ENCODE results near the gene PHF21B.

Gene PHF21B

DNA sequence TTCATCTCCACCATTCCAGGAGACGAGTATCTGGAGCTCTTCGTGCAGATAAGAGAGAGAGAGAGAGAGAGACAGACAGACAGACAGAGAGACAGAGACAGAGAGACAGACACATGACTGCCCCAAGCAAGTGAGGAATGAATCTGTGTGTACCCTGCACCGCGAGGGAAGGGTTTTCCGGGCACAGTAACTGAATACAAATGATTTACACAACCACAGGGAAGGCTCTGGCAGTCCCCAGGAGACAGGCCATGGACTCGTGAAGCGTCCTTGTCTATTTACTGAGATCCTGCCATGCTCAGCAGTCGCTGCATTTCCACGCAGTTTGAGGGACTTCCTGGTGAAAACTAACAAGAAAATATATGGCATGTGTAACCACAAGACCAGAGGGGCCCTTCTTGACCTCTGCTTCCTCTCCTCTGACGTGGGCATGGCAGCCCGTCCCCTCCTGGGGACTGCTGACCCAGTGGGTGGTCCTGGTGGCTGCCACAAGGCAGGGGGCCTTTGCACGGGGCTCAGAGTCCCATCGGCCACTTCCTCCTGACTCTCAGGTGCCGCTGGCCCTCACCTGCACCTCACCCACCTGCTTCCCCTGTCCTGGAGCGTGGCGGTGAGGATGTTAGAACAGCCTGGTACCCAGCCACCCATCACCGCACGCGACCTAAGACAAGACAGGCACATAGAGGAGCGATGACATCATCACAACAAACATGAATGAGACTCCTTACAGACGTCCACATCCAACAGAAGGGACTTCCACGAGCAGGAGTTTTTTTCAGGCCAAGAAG lies 75.9 kb downstream of the PHF21B start:
- Histone ChIP-seq H3K27ac (ENCODE audit: low read depth, low read length) (no peak overlapping the region), H3K27me3 (ENCODE audit: control insufficient read depth, insufficient read depth, low read length) (no peaks in the 10 kb centered on the region), H3K9me3 (ENCODE audit: control insufficient read depth, insufficient read depth, low read length) (no peaks in the 10 kb centered on the region), H3K9ac (ENCODE audit: low read depth, low read length) (no peak overlapping the region), H3K4me1 (ENCODE audit: control insufficient read depth, insufficient read depth, low read length) (no peaks in the 10 kb centered on the region), H3K36me3 (ENCODE audit: control insufficient read depth, insufficient read depth, low read length) (no peaks in the 10 kb centered on the region; the same call in 1 of the 2 replicates), H3K4me3 (ENCODE audit: low read depth, low read length) (no peak overlapping the region)

DNA sequence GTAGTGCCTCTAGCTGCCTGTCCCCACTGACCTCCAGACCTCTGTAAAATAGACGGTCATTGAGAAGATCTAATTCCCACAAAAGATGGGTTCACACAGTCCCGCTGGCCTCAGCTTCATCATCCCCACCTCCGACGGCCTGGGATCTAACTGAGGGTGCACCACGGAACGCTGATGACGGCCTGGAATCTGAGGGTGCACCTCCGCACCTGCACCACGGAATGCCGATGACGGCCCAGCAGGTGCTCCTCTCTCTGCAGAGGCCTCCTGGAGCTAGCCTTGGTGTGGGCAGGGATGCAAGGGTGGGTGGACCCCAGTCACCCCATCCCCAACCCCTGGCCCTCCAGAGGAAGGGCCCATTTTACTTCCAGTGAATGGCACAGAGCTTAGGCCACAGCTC lies 77.3 kb downstream of the PHF21B start:
- H3K9me3 ChIP-seq (ENCODE audit: control insufficient read depth, insufficient read depth, low read length), result no peaks in the 10 kb centered on the region
- H3K36me3 ChIP-seq (ENCODE audit: control insufficient read depth, insufficient read depth, low read length), result no peaks in the 10 kb centered on the region; the same call in 1 of the 2 replicates
- no peak overlapping the region for H3K27ac ChIP-seq (ENCODE audit: low read depth, low read length)
- H3K4me1 ChIP-seq (ENCODE audit: control insufficient read depth, insufficient read depth, low read length), result no peaks in the 10 kb centered on the region
- H3K4me3 ChIP-seq (ENCODE audit: low read depth, low read length), result no peak overlapping the region
- H3K9ac ChIP-seq (ENCODE audit: low read depth, low read length), result no peak overlapping the region
- H3K27me3 ChIP-seq (ENCODE audit: control insufficient read depth, insufficient read depth, low read length), result no peaks in the 10 kb centered on the region

DNA sequence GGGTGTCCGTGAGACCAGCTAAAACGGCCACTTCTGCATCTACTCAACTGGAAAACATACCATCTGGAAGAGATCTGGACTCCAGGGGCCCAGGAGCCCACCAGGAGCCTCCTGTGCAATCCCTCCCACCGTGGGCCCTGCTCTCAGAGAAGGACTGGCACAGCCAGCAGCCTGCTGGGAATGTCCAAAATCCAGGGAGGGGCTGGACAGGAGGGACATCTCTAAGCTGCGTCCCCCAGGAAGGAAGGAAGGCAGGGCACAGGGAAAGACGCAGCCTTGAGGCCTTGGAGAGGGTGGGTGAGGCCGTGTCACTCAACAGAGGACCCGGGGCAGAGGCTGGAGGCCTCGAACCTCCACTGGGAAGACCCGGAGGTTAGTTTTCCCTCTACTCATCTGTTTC lies 78.0 kb downstream of the PHF21B start:
- Histone ChIP-seq H3K4me3 (ENCODE audit: low read depth, low read length) (no peak overlapping the region), H3K27ac (ENCODE audit: low read depth, low read length) (no peak overlapping the region), H3K36me3 (ENCODE audit: control insufficient read depth, insufficient read depth, low read length) (no peaks in the 10 kb centered on the region; the same call in 1 of the 2 replicates), H3K27me3 (ENCODE audit: control insufficient read depth, insufficient read depth, low read length) (no peaks in the 10 kb centered on the region), H3K9ac (ENCODE audit: low read depth, low read length) (no peak overlapping the region), H3K9me3 (ENCODE audit: control insufficient read depth, insufficient read depth, low read length) (no peaks in the 10 kb centered on the region), H3K4me1 (ENCODE audit: control insufficient read depth, insufficient read depth, low read length) (no peaks in the 10 kb centered on the region)

DNA sequence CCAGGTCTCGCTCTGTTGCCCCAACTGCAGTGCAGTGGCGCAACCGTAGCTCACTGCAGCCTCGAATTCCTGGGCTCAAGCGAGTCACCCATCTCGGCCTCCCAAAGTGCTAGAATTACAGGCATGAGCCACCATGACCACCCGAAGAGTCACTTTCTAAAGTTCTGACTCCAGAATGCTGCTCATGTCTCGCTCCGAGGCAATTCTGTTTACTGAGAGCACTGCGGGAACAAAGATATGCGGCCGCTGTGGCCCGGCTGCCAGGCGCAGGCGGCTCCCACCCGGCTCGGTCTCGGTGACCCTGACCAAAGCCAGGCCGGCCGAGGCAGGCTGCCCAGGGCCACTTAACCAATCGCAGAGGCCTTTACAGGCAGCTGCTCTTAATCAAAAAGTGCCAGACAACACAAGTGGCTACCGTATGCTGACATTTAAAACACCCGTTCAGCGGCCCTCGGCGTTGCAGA lies 78.7 kb downstream of the PHF21B start:
- no peak overlapping the region for H3K9ac ChIP-seq (ENCODE audit: low read depth, low read length)
- H3K4me3 ChIP-seq (ENCODE audit: low read depth, low read length), result no peak overlapping the region
- no peak overlapping the region for H3K27ac ChIP-seq (ENCODE audit: low read depth, low read length)
- no peaks in the 10 kb centered on the region for H3K4me1 ChIP-seq (ENCODE audit: control insufficient read depth, insufficient read depth, low read length)
- H3K9me3 ChIP-seq (ENCODE audit: control insufficient read depth, insufficient read depth, low read length), result no peaks in the 10 kb centered on the region
- H3K36me3 ChIP-seq (ENCODE audit: control insufficient read depth, insufficient read depth, low read length), result peaks cover 2% of the 10 kb centered on the region; the same call in 1 of the 2 replicates
- H3K27me3 ChIP-seq (ENCODE audit: control insufficient read depth, insufficient read depth, low read length), result no peaks in the 10 kb centered on the region

DNA sequence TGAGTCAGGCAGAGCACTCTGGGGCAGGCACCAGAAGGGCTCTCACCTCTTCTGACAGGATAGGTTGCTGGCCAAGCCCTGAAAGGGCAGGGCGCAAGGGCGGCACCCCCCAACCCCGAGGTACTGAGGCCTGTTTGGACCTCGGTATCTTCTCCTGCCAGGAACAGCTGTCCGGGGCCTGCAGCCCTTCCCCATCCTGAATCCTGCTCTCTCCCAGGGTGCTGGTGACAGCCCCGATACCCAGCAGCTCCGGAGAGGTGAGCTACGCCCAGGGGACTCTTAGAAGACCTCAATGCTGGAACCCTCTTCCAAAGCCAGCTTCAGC lies 79.1 kb downstream of the PHF21B start:
- H3K9ac ChIP-seq (ENCODE audit: low read depth, low read length), result no peak overlapping the region
- no peaks in the 10 kb centered on the region for H3K9me3 ChIP-seq (ENCODE audit: control insufficient read depth, insufficient read depth, low read length)
- no peak overlapping the region for H3K27ac ChIP-seq (ENCODE audit: low read depth, low read length)
- H3K36me3 ChIP-seq (ENCODE audit: control insufficient read depth, insufficient read depth, low read length), result peaks cover 2% of the 10 kb centered on the region; the same call in 1 of the 2 replicates
- H3K4me1 ChIP-seq (ENCODE audit: control insufficient read depth, insufficient read depth, low read length), result no peaks in the 10 kb centered on the region
- no peak overlapping the region for H3K4me3 ChIP-seq (ENCODE audit: low read depth, low read length)
- no peaks in the 10 kb centered on the region for H3K27me3 ChIP-seq (ENCODE audit: control insufficient read depth, insufficient read depth, low read length)

DNA sequence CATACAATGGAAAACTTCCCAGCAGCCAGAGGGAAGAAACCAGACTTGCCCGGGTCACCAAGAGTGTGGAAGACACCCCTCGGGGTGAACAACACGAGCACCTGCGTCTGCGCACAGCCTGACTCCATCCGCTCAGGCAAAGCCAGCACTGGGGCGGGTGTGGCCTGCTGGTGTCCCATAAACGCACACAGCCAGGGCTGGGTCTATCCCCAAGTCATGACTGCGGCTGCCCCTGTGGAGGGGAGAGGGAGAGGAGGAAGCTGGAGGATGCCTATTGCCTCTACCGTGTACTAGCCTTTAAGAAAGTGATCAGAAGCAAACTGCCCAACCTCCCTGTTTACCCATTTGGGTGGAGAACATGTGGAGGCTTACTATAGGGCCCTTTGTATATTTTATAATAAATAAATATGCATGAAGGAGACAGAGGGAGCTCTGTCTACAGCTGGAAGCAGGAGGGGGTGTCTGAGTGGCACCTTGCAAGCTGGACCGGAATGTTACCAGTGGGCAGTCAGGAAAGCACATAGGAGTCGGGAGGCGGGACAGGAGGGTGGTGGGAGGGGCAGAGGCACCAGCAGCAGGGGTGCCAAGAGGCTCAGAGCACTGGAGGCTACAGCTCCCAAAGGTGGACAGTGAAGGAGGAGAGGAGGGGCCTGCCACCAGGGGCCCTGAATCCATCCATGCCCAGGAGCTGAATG lies 79.6 kb downstream of the PHF21B start:
- H3K9ac ChIP-seq (ENCODE audit: low read depth, low read length), result no peak overlapping the region
- no peak overlapping the region for H3K27ac ChIP-seq (ENCODE audit: low read depth, low read length)
- H3K4me3 ChIP-seq (ENCODE audit: low read depth, low read length), result no peak overlapping the region
- peaks cover 2% of the 10 kb centered on the region; the same call in 1 of the 2 replicates for H3K36me3 ChIP-seq (ENCODE audit: control insufficient read depth, insufficient read depth, low read length)
- no peaks in the 10 kb centered on the region for H3K4me1 ChIP-seq (ENCODE audit: control insufficient read depth, insufficient read depth, low read length)
- no peaks in the 10 kb centered on the region for H3K27me3 ChIP-seq (ENCODE audit: control insufficient read depth, insufficient read depth, low read length)
- no peaks in the 10 kb centered on the region for H3K9me3 ChIP-seq (ENCODE audit: control insufficient read depth, insufficient read depth, low read length)

DNA sequence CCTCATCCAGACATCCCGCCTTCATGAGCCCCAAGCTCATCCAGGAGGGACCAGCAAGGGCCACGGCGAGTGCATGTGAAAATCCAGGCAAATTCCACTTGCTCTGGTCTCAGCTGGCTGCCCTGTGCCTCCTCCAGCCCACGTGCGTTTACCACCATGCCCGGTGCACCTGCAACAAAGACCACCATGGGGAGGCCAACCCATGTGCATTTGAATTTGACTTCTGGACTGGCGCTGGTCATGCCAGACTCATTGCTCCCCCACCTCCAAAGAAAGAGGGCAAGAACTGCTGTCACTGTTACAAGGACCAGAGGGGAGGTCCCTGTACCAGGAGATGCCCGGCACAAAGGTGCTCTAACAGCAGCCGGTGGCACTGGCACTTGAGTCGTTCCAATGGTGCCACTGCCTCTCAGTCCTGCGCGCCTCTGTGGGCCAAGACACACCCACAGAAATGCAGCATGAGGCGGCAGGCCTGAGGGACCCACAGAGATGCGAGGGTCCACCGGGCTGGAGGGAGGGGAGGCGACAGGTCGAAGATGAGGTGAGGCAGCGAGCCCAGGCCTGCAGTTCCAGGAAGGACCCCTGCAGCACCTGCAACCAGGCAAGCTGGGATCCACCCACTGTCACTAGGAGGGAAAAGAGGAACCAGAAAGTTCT lies 80.3 kb downstream of the PHF21B start:
- Histone ChIP-seq H3K9me3 (ENCODE audit: control insufficient read depth, insufficient read depth, low read length) (no peaks in the 10 kb centered on the region), H3K36me3 (ENCODE audit: control insufficient read depth, insufficient read depth, low read length) (peaks cover 2% of the 10 kb centered on the region; the same call in 1 of the 2 replicates), H3K27ac (ENCODE audit: low read depth, low read length) (no peak overlapping the region)

DNA sequence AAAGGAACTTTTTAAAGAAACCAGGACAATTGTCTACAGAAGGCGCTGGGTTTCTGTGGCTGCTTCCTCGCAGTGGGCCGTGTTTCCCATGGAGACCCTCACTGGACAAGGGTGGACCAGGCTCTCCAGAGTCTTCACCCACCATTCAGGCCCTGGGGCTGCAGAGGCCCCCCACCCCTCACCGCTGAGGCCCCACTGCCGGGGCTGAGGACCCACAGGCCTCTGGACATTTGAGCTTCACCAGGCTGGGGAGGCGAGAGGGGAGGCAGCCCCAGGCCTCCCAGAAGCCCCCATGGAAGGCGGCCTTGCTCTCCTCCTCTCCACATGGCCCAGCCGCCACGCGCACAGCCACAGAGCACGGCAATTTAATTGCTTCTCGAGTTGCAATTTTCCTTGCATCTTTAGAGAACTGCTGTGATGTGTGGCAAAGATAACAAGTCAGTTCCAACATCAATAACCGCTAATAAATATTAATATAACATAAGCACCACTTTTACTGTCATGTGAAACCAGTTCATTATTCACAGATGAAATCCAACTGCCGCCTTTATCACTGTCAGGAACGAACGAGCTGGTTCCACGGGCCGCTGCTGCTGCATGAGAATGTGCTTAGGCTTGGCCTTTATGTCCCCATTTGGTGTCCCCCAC lies 81.0 kb downstream of the PHF21B start:
- no peak overlapping the region for H3K4me3 ChIP-seq (ENCODE audit: low read depth, low read length)
- H3K9me3 ChIP-seq (ENCODE audit: control insufficient read depth, insufficient read depth, low read length), result no peaks in the 10 kb centered on the region
- H3K27me3 ChIP-seq (ENCODE audit: control insufficient read depth, insufficient read depth, low read length), result no peaks in the 10 kb centered on the region
- peaks cover 2% of the 10 kb centered on the region; the same call in 1 of the 2 replicates for H3K36me3 ChIP-seq (ENCODE audit: control insufficient read depth, insufficient read depth, low read length)
- no peak overlapping the region for H3K27ac ChIP-seq (ENCODE audit: low read depth, low read length)
- H3K4me1 ChIP-seq (ENCODE audit: control insufficient read depth, insufficient read depth, low read length), result no peaks in the 10 kb centered on the region
- no peak overlapping the region for H3K9ac ChIP-seq (ENCODE audit: low read depth, low read length)

More for the DNA sequence above, 80.3 kb downstream of the PHF21B start:
- Histone ChIP-seq H3K9ac (ENCODE audit: low read depth, low read length) (no peak overlapping the region), H3K4me1 (ENCODE audit: control insufficient read depth, insufficient read depth, low read length) (no peaks in the 10 kb centered on the region), H3K4me3 (ENCODE audit: low read depth, low read length) (no peak overlapping the region), H3K27me3 (ENCODE audit: control insufficient read depth, insufficient read depth, low read length) (no peaks in the 10 kb centered on the region)

DNA sequence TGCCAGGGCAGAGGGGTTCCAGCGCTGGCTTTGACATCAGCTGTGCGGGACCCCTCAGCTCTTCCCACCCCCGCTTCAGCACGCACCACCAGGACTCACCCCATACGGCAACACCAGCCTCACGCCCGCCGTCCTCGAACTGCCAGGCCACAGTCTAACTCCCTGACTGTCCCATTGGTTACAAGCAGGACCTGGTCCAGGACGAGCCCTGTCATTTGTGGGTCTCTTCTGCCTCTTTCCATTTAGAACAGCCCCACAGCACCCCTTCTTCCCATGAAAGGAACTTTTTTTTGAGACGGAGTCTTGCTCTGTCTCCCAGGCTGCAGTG lies 81.7 kb downstream of the PHF21B start:
- no peaks in the 10 kb centered on the region for H3K4me1 ChIP-seq (ENCODE audit: control insufficient read depth, insufficient read depth, low read length)
- H3K36me3 ChIP-seq (ENCODE audit: control insufficient read depth, insufficient read depth, low read length), result peaks cover 2% of the 10 kb centered on the region; the same call in 1 of the 2 replicates
- no peaks in the 10 kb centered on the region for H3K27me3 ChIP-seq (ENCODE audit: control insufficient read depth, insufficient read depth, low read length)
- no peaks in the 10 kb centered on the region for H3K9me3 ChIP-seq (ENCODE audit: control insufficient read depth, insufficient read depth, low read length)
- no peak overlapping the region for H3K27ac ChIP-seq (ENCODE audit: low read depth, low read length)
- no peak overlapping the region for H3K4me3 ChIP-seq (ENCODE audit: low read depth, low read length)
- H3K9ac ChIP-seq (ENCODE audit: low read depth, low read length), result no peak overlapping the region

DNA sequence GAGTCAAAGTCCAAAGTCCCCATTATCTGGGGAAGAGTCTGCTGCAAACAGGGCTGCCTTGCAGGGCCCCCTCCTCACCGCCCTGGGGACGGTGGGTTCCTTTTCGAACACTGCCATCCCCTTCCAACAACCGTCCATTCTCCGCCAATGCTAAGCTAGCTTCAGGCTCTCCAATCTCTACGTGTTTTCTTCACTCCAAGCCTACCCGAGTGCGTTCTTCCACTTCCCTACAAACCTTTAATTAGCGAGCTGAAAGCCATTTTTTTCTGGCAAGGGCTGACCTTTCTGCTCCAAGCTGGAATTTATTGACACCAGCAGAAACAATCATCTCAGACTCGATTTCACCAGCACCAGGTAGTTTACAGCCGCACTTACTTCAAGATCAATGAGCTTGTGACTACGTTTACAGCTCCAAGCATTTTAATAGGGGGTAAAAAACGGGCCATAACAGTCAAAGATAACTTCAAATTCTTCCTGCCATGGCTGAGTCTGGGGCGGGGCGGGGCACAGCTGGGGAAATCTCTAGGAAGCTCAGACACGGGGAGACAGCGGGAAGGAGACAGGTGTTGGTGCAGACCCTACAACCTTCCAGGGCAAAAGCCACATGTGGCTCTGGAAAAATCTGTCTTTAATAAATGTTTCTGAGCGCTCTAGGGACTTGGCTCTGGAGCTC lies 82.2 kb downstream of the PHF21B start:
- no peak overlapping the region for H3K4me3 ChIP-seq (ENCODE audit: low read depth, low read length)
- H3K27ac ChIP-seq (ENCODE audit: low read depth, low read length), result no peak overlapping the region
- H3K9ac ChIP-seq (ENCODE audit: low read depth, low read length), result no peak overlapping the region
- H3K4me1 ChIP-seq (ENCODE audit: control insufficient read depth, insufficient read depth, low read length), result no peaks in the 10 kb centered on the region
- no peaks in the 10 kb centered on the region for H3K27me3 ChIP-seq (ENCODE audit: control insufficient read depth, insufficient read depth, low read length)
- H3K9me3 ChIP-seq (ENCODE audit: control insufficient read depth, insufficient read depth, low read length), result no peaks in the 10 kb centered on the region
- peaks cover 2% of the 10 kb centered on the region; the same call in 1 of the 2 replicates for H3K36me3 ChIP-seq (ENCODE audit: control insufficient read depth, insufficient read depth, low read length)
